ENCODE measurements around the gene SOBP.

The SOBP gene

GRCh38 chr6:107584726-107585125, 94.8 kb downstream of the SOBP start:
- DNase-seq (ENCODE audit: low read depth, low spot score): no peak

GRCh38 chr6:107585815-107586435, 96.0 kb downstream of the SOBP start:
- DNase-seq (ENCODE audit: low read depth, low spot score): no peak

GRCh38 chr6:107587451-107587850, 97.5 kb downstream of the SOBP start:
- no peak for DNase-seq (ENCODE audit: low read depth, low spot score)

DNA sequence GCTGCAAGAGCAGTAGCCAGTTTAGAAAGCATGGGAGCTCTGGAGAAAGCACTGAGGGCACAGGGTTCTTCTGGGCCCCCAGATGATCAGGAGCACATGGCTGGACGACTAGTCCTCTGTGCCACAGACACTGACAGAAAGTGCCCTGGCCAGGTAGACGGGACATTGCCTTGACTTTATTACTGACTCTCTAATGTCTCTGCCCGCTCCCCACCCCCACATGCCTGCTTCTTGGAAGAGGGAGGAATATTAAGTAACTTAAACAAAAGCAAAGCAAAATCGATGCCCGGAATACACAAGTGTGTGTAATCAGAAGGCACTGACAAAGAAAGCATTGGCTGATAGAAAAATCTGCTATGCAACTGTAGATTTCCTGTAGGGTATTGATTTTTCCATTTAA, 99.3 kb downstream of the SOBP start:
- no peak for DNase-seq (ENCODE audit: low read depth, low spot score)

GRCh38 chr6:107589934-107590333, 100.0 kb downstream of the SOBP start:
- no peak for DNase-seq (ENCODE audit: low read depth, low spot score)

DNA sequence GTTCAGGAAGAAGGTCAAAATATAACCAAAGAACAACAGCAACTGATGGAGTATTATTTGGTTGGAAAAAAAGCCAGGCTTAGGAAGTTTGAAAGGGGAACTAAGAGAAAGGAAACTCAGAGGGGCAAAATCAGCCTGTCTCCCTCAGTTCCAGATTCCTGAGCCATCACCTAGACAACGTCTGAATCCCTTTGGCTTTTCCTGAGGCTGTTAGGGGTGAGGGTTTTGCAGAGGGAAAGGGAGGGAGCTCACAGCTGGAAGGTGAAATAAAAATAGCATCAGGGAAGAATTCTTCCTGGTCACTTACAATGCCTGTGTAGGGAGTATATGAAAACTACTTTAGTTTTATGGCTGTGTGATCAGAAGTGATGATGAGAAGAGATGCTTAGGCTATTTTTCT, 100.5 kb downstream of the SOBP start:
- no peak for DNase-seq (ENCODE audit: low read depth, low spot score)

- no peak for DNase-seq (ENCODE audit: low read depth, low spot score)
Observed at GRCh38 chr6:107591346-107591745, 101.4 kb downstream of the SOBP start.

GRCh38 chr6:107592806-107593205, 102.9 kb downstream of the SOBP start:
- DNase-seq (ENCODE audit: low read depth, low spot score): no peak

DNA sequence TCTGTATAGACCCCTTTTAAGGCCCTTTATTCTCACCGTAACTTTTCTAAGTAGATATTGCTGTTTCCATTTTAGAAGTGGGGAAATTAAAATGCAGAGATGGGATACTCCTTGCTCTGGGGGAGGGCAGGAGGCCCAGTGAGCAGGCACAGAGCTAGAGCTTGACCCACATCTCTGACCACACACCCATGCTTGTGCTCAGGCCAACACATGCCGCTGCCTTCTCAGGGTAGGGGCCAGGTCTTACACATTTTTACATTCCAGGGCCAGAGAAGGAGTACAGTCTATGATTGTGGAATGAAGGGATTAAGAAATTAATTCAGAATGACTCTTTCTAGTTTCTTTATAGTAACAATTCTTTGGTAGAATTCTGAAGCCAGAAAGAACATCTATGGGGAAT, 104.8 kb downstream of the SOBP start:
- DNase-seq (ENCODE audit: low read depth, low spot score): no peak

GRCh38 chr6:107598091-107598490, 108.2 kb downstream of the SOBP start:
- no peak for DNase-seq (ENCODE audit: low read depth, low spot score)

- DNase-seq (ENCODE audit: low read depth, low spot score): no peak
Observed at GRCh38 chr6:107599043-107599442, 109.1 kb downstream of the SOBP start.

GRCh38 chr6:107600121-107600520, 110.2 kb downstream of the SOBP start:
- DNase-seq (ENCODE audit: low read depth, low spot score): no peak

DNA sequence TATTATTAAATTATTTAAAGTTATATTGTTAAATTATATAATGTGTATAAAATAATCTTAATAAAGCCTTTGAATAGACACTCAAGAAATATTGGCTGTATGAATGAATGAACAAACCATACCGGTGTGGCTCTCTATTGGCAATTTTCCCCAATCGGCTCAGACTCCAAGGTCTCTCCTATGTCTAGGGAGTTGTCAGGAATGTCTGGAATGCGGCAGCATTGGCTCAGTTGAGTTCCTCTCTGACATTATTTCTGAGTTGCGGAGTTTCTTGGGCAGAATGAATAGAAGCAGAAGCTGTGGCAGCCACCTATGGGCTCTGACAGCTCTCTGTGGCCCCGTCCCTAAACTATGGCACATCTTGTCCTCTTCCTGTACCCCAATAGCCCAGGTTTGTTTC, 111.0 kb downstream of the SOBP start:
- DNase-seq (ENCODE audit: low read depth, low spot score): no peak

- DNase-seq (ENCODE audit: low read depth, low spot score): no peak
Observed at GRCh38 chr6:107601406-107601805, 111.5 kb downstream of the SOBP start.

- DNase-seq (ENCODE audit: low read depth, low spot score): no peak
Observed at GRCh38 chr6:107602321-107603005, 112.5 kb downstream of the SOBP start.

- no peak for DNase-seq (ENCODE audit: low read depth, low spot score)
Observed at GRCh38 chr6:107603006-107603370, 113.1 kb downstream of the SOBP start.

- no peak for DNase-seq (ENCODE audit: low read depth, low spot score)
Observed at GRCh38 chr6:107604549-107604948, 114.6 kb downstream of the SOBP start.

- DNase-seq (ENCODE audit: low read depth, low spot score): no peak
Observed at GRCh38 chr6:107606407-107606806, 116.5 kb downstream of the SOBP start.

GRCh38 chr6:107607116-107607515, 117.2 kb downstream of the SOBP start:
- no peak for DNase-seq (ENCODE audit: low read depth, low spot score)

DNA sequence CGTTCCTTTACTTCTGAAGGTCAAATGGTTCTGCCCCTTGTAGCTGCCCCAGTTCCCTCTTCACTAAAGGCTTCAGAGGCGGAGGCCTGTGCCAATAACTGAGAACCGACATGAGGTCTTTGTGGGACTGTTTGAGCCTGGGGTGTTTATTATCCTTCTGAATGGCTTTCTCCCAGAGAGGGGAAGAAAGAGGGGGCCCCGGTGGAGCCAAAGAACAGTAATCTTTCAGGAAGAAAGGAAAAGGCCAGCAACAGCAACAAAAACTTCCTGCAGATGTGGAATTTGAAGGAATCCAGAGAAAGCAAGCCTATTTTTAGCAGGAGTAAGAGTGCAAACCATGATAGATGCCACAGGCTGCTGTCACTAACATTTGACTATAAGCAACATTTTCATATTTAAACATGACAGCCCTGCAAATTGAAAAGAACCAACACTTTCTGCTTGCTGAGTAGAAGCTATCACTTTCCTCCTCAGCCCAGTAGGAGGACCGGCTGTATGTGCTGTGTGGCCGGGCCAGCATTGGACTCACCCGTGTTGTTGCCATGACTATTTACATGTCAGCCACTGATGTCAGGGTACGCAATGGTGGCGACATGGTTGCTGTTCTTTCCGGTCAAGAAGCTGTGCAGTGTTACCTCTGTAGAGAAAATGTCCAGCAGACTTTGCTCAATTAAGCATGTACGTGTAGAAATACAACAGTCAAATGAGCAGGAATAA, 121.3 kb downstream of the SOBP start:
- no peak for DNase-seq (ENCODE audit: low read depth, low spot score)

- DNase-seq (ENCODE audit: low read depth, low spot score): no peak
Observed at GRCh38 chr6:107612762-107613415, 123.0 kb downstream of the SOBP start.

DNA sequence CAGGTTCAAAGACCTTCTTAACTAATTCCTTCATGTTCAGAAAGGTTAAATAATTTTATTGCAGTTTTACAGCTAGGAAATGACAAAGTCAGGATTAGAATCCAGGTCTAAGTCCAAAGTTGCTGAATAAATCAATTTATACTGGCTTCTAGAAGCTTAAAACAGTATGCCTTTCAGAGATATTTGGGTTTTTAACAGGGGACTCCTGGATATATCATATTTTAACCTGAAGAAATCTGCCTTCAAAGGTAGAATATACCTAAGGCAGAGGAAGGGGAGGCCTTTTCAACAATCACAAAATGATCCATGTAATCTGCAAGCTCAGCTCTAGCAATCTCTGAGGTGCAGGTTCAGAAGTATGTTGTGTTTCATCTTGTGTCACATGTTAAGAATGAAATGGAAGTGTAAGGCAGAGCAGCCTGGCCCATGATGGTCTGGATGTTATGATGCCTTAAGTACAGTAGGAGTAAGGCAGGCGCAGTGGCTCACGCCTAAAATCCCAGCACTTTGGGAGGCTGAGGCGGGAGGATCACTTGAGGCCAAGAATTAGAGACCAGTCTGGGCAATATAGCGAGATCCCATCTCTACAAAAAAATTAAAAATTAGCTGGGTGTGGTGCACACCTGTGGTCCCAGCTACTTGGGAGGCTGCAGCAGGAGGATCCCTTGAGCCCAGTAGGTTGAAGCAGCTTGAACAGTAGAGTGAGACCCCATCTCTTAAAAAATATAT, 123.9 kb downstream of the SOBP start:
- no peak for DNase-seq (ENCODE audit: low read depth, low spot score)

Data from activated CD4-positive, CD25-positive, alpha-beta regulatory T cell treated with anti-CD3 and anti-CD28 coated beads, Interleukin-2, amount 50 U/mL, for 16 hours (primary cell).